Liver (tissue), 3 donors: ENCODE measurements around the gene SWI5.

Experiments used
- CTCF ChIP-seq: fragments of 150-350 bp; IDR thresholded peaks from 2 replicates; pipeline ENCODE4 v1.5.1; 2017; ENCODE audit warnings: improper control_type of control experiment, low read depth, low read length; ENCODE audit not compliant: missing input control
- FOXA1 ChIP-seq: IDR thresholded peaks from 2 replicates; pipeline ENCODE4 v1.6.1; 2016; ENCODE audit warnings: antibody characterized with exemption
- JUND ChIP-seq, 2 donors: IDR thresholded peaks; 2 replicates each; pipeline ENCODE4 v1.6.1; 2016; ENCODE audit warnings: antibody characterized with exemption in 2 of 2
- MAX ChIP-seq: IDR thresholded peaks from 2 replicates; pipeline ENCODE4 v1.6.1; 2016; ENCODE audit warnings: antibody characterized with exemption
- YY1 ChIP-seq: IDR thresholded peaks from 2 replicates; pipeline ENCODE4 v1.6.1; 2016; ENCODE audit warnings: antibody characterized with exemption, mild to moderate bottlenecking
- ZBTB33 ChIP-seq: IDR thresholded peaks from 2 replicates; pipeline ENCODE4 v1.6.1; 2016; ENCODE audit warnings: antibody characterized with exemption
- donor health status: healthy.
- donor health status: healthy.

- TF ChIP-seq CTCF: no peak
- no peak for TF ChIP-seq FOXA1
- TF ChIP-seq JUND (IDR thresholded peaks at IDR 0.05): no peak
- TF ChIP-seq MAX: no peak
- no peak for TF ChIP-seq ZBTB33
- TF ChIP-seq YY1: peak; percentile 31
Observed at GRCh38 chr9:128275198-128276007, 673 bp upstream of the SWI5 start, which contains the start of gene GOLGA2.
